ENCODE measurements around the gene IL20.

IL20 gene

DNA sequence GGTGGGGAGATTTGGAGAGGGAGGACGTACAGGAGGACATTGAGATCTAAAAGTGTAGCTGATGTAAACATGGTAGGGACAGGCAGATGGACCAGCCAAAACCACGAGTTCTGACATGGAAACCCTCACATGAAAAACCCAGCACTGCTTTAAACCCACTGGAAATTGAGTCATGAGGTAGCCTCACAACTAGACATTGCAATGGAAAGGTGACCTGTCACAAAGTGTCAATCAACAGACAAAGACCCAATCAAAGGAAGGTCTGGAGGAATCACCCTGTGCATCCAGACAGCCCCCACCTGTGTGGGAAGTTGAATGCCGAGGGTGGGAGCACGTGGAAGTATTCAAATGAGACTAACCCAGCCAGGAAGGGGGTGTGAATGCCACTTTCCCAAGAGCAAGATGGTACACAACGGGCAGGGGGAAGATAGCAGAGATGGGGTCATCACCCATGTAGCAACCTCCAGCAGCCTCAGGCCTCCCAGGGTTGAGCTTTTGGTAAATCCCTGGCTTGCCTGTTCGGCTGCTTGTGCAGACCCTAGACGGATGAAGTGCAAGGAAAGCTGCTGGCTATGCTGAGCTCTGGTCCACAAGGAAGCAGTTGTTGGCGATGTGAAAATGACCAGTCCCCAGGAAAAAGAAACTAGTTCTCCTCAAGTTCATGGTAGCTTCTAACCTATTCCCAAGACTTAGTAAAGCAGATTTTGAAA, 50.7 kb downstream of the IL20 start:
- CTCF ChIA-PET: interaction anchor here (0.5 to 2.3 kb wide), 9 partner anchors 19 to 282 kb away, joined by 3 to 12 read pairs (median 4); partner anchors contain the start of gene IL20

DNA sequence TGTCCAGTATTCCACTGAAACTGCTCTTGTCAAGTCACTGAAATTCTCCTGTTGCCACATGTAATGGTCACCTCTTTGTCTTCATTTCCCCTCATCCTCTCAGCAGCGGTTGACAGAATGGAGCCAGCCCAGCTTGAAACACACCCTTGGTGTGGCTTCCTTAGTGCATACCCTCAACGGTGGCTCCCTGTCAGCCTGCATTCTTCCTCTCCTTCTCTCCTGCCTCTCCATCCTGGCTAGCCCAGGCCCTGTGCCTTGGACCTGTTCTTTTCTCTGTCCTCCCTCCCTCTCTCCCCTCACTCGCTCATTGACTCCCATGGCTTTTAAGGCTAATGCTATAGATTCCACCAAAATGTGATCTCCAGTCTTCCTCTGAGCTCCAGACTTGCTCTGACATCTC, 52.7 kb downstream of the IL20 start:
- ChIA-PET CTCF (interaction anchor here (0.6 to 1.8 kb wide), 7 partner anchors 12 to 311 kb away, joined by 3 to 7 read pairs (median 3); partner anchors contain the start of gene IL20), POLR2A (no interaction called here)
- no peaks in the 10 kb centered on the region for H3K9me3 ChIP-seq (ENCODE audit: control insufficient read depth, insufficient read depth, low read depth, low read length)
- no peak overlapping the region for H3K4me3 ChIP-seq (ENCODE audit: low read depth, low read length)
- H3K36me3 ChIP-seq (ENCODE audit: control insufficient read depth in 2 of 2, insufficient read depth in 1 of 2, low read length in 2 of 2): no peaks in the 10 kb centered on the region
- no peak overlapping the region for H3K27ac ChIP-seq (ENCODE audit: extremely low read depth, low read depth, low read length)
- no peaks in the 10 kb centered on the region for H3K4me1 ChIP-seq (ENCODE audit: control insufficient read depth, insufficient read depth, low read length)
- TF ChIP-seq ZNF549 (tag by site-specific recombination; IDR thresholded peaks at IDR 0.05): no peak
- no peak for TF ChIP-seq ZNF837 (tag by site-specific recombination; IDR thresholded peaks at IDR 0.05)
- no peak for TF ChIP-seq ZFP37 (tag by site-specific recombination; IDR thresholded peaks at IDR 0.05)
- TF ChIP-seq, protein P1, sequence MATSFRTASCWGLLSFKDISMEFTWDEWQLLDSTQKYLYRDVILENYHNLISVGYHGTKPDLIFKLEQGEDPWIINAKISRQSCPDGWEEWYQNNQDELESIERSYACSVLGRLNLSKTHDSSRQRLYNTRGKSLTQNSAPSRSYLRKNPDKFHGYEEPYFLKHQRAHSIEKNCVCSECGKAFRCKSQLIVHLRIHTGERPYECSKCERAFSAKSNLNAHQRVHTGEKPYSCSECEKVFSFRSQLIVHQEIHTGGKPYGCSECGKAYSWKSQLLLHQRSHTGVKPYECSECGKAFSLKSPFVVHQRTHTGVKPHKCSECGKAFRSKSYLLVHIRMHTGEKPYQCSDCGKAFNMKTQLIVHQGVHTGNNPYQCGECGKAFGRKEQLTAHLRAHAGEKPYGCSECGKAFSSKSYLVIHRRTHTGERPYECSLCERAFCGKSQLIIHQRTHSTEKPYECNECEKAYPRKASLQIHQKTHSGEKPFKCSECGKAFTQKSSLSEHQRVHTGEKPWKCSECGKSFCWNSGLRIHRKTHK (tag by site-specific recombination; IDR thresholded peaks at IDR 0.05): no peak
- TF ChIP-seq, protein P2, sequence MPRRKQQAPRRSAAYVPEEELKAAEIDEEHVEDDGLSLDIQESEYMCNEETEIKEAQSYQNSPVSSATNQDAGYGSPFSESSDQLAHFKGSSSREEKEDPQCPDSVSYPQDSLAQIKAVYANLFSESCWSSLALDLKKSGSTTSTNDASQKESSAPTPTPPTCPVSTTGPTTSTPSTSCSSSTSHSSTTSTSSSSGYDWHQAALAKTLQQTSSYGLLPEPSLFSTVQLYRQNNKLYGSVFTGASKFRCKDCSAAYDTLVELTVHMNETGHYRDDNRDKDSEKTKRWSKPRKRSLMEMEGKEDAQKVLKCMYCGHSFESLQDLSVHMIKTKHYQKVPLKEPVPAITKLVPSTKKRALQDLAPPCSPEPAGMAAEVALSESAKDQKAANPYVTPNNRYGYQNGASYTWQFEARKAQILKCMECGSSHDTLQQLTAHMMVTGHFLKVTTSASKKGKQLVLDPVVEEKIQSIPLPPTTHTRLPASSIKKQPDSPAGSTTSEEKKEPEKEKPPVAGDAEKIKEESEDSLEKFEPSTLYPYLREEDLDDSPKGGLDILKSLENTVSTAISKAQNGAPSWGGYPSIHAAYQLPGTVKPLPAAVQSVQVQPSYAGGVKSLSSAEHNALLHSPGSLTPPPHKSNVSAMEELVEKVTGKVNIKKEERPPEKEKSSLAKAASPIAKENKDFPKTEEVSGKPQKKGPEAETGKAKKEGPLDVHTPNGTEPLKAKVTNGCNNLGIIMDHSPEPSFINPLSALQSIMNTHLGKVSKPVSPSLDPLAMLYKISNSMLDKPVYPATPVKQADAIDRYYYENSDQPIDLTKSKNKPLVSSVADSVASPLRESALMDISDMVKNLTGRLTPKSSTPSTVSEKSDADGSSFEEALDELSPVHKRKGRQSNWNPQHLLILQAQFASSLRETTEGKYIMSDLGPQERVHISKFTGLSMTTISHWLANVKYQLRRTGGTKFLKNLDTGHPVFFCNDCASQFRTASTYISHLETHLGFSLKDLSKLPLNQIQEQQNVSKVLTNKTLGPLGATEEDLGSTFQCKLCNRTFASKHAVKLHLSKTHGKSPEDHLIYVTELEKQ (tag by site-specific recombination; IDR thresholded peaks at IDR 0.05; ENCODE audit: borderline replicate concordance): no peak
- TF ChIP-seq ZNF433 (tag by site-specific recombination; IDR thresholded peaks at IDR 0.05; ENCODE audit: low read depth): no peak
- TF ChIP-seq, protein P3, sequence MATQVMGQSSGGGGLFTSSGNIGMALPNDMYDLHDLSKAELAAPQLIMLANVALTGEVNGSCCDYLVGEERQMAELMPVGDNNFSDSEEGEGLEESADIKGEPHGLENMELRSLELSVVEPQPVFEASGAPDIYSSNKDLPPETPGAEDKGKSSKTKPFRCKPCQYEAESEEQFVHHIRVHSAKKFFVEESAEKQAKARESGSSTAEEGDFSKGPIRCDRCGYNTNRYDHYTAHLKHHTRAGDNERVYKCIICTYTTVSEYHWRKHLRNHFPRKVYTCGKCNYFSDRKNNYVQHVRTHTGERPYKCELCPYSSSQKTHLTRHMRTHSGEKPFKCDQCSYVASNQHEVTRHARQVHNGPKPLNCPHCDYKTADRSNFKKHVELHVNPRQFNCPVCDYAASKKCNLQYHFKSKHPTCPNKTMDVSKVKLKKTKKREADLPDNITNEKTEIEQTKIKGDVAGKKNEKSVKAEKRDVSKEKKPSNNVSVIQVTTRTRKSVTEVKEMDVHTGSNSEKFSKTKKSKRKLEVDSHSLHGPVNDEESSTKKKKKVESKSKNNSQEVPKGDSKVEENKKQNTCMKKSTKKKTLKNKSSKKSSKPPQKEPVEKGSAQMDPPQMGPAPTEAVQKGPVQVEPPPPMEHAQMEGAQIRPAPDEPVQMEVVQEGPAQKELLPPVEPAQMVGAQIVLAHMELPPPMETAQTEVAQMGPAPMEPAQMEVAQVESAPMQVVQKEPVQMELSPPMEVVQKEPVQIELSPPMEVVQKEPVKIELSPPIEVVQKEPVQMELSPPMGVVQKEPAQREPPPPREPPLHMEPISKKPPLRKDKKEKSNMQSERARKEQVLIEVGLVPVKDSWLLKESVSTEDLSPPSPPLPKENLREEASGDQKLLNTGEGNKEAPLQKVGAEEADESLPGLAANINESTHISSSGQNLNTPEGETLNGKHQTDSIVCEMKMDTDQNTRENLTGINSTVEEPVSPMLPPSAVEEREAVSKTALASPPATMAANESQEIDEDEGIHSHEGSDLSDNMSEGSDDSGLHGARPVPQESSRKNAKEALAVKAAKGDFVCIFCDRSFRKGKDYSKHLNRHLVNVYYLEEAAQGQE (tag by site-specific recombination; IDR thresholded peaks at IDR 0.05): no peak
- no peak for TF ChIP-seq SCRT2 (tag by site-specific recombination; IDR thresholded peaks at IDR 0.05)
- TF ChIP-seq, protein P4, sequence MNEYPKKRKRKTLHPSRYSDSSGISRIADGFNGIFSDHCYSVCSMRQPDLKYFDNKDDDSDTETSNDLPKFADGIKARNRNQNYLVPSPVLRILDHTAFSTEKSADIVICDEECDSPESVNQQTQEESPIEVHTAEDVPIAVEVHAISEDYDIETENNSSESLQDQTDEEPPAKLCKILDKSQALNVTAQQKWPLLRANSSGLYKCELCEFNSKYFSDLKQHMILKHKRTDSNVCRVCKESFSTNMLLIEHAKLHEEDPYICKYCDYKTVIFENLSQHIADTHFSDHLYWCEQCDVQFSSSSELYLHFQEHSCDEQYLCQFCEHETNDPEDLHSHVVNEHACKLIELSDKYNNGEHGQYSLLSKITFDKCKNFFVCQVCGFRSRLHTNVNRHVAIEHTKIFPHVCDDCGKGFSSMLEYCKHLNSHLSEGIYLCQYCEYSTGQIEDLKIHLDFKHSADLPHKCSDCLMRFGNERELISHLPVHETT (tag by site-specific recombination; IDR thresholded peaks at IDR 0.05): no peak
- no peak for TF ChIP-seq ZNF530 (tag by site-specific recombination; IDR thresholded peaks at IDR 0.05; ENCODE audit: low read depth)
- no peak for TF ChIP-seq ZXDB (tag by site-specific recombination; IDR thresholded peaks at IDR 0.05)
- TF ChIP-seq BCL11B (tag by site-specific recombination; IDR thresholded peaks at IDR 0.05; ENCODE audit: low read depth): no peak
- TF ChIP-seq, protein P5, sequence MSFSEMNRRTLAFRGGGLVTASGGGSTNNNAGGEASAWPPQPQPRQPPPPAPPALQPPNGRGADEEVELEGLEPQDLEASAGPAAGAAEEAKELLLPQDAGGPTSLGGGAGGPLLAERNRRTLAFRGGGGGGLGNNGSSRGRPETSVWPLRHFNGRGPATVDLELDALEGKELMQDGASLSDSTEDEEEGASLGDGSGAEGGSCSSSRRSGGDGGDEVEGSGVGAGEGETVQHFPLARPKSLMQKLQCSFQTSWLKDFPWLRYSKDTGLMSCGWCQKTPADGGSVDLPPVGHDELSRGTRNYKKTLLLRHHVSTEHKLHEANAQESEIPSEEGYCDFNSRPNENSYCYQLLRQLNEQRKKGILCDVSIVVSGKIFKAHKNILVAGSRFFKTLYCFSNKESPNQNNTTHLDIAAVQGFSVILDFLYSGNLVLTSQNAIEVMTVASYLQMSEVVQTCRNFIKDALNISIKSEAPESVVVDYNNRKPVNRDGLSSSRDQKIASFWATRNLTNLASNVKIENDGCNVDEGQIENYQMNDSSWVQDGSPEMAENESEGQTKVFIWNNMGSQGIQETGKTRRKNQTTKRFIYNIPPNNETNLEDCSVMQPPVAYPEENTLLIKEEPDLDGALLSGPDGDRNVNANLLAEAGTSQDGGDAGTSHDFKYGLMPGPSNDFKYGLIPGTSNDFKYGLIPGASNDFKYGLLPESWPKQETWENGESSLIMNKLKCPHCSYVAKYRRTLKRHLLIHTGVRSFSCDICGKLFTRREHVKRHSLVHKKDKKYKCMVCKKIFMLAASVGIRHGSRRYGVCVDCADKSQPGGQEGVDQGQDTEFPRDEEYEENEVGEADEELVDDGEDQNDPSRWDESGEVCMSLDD (tag by site-specific recombination; IDR thresholded peaks at IDR 0.05): no peak
- no peak for TF ChIP-seq ZNF664 (tag by site-specific recombination; IDR thresholded peaks at IDR 0.05)
- no peak for TF ChIP-seq ZNF239 (tag by site-specific recombination; IDR thresholded peaks at IDR 0.05)

More for the DNA sequence above, 50.7 kb downstream of the IL20 start:
- POLR2A ChIA-PET: no interaction called here
- Histone ChIP-seq H3K36me3 (ENCODE audit: control insufficient read depth in 2 of 2, insufficient read depth in 1 of 2, low read length in 2 of 2) (no peaks in the 10 kb centered on the region), H3K27ac (ENCODE audit: extremely low read depth, low read depth, low read length) (no peak overlapping the region), H3K4me1 (ENCODE audit: control insufficient read depth, insufficient read depth, low read length) (no peaks in the 10 kb centered on the region), H3K4me3 (ENCODE audit: low read depth, low read length) (no peak overlapping the region), H3K9me3 (ENCODE audit: control insufficient read depth, insufficient read depth, low read depth, low read length) (no peaks in the 10 kb centered on the region)
- TF ChIP-seq, protein P6, sequence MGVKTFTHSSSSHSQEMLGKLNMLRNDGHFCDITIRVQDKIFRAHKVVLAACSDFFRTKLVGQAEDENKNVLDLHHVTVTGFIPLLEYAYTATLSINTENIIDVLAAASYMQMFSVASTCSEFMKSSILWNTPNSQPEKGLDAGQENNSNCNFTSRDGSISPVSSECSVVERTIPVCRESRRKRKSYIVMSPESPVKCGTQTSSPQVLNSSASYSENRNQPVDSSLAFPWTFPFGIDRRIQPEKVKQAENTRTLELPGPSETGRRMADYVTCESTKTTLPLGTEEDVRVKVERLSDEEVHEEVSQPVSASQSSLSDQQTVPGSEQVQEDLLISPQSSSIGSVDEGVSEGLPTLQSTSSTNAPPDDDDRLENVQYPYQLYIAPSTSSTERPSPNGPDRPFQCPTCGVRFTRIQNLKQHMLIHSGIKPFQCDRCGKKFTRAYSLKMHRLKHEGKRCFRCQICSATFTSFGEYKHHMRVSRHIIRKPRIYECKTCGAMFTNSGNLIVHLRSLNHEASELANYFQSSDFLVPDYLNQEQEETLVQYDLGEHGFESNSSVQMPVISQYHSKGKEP (tag by site-specific recombination; IDR thresholded peaks at IDR 0.05): no peak
- TF ChIP-seq ZNF248 (tag by site-specific recombination; IDR thresholded peaks at IDR 0.05) (no peak), SCRT2 (tag by site-specific recombination; IDR thresholded peaks at IDR 0.05) (no peak), ZBTB1 (tag by site-specific recombination; IDR thresholded peaks at IDR 0.05) (no peak), SP3 (tag by site-specific recombination; IDR thresholded peaks at IDR 0.05) (no peak), ZNF747 (tag by site-specific recombination; IDR thresholded peaks at IDR 0.05) (no peak), ZNF571 (tag by site-specific recombination; IDR thresholded peaks at IDR 0.05) (no peak), ZNF791 (tag by site-specific recombination; IDR thresholded peaks at IDR 0.05) (no peak), ZNF561 (tag by site-specific recombination; IDR thresholded peaks at IDR 0.05; ENCODE audit: borderline replicate concordance) (no peak), KLF9 (tag by site-specific recombination; IDR thresholded peaks at IDR 0.05; ENCODE audit: low read depth) (no peak)

All from HEK293 (cell line).